Retinal pigment epithelial cell (primary cell): ENCODE data around the gene TBC1D23.

ENCODE experiments used
- DNase-seq: peaks from one replicate; pipeline ENCODE4 v3.0.0-alpha.2; 2010; ENCODE audit warnings: low read depth
- H3K4me3 ChIP-seq: 2 replicates; pipeline ENCODE4 v1.5.1; 2011; ENCODE audit warnings: mild to moderate bottlenecking, low read length, control low read depth, moderate library complexity
- TF ChIP-seq, protein P1 (sequence below): conservative IDR thresholded peaks from 2 replicates; pipeline ENCODE4 v1.5.1; 2011; ENCODE audit warnings: low read depth, low read length, control low read depth, inconsistent platforms

TBC1D23 gene

DNA sequence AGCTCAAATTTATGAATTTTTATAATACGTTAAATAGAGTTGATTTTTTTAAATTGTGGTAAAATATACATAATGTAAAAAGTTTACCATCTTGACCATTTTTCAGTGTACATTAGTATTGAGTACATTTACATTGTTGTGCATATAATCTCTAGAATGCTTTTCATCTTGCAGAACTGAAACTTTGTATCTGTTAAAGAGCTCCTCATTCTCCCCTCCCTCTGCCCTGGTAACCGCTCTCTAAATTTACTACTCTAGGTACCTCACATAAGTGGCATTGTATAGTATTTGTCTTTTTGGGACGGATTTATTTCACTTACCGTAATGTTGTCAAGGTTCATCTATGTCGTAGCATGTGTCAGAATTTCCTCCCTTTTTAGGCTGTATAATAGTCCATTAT lies 13.6 kb downstream of the TBC1D23 start:
- H3K4me3 ChIP-seq: no peak overlapping the region
- no peak for DNase-seq
- TF ChIP-seq, protein P1, sequence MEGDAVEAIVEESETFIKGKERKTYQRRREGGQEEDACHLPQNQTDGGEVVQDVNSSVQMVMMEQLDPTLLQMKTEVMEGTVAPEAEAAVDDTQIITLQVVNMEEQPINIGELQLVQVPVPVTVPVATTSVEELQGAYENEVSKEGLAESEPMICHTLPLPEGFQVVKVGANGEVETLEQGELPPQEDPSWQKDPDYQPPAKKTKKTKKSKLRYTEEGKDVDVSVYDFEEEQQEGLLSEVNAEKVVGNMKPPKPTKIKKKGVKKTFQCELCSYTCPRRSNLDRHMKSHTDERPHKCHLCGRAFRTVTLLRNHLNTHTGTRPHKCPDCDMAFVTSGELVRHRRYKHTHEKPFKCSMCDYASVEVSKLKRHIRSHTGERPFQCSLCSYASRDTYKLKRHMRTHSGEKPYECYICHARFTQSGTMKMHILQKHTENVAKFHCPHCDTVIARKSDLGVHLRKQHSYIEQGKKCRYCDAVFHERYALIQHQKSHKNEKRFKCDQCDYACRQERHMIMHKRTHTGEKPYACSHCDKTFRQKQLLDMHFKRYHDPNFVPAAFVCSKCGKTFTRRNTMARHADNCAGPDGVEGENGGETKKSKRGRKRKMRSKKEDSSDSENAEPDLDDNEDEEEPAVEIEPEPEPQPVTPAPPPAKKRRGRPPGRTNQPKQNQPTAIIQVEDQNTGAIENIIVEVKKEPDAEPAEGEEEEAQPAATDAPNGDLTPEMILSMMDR: no peak

DNA sequence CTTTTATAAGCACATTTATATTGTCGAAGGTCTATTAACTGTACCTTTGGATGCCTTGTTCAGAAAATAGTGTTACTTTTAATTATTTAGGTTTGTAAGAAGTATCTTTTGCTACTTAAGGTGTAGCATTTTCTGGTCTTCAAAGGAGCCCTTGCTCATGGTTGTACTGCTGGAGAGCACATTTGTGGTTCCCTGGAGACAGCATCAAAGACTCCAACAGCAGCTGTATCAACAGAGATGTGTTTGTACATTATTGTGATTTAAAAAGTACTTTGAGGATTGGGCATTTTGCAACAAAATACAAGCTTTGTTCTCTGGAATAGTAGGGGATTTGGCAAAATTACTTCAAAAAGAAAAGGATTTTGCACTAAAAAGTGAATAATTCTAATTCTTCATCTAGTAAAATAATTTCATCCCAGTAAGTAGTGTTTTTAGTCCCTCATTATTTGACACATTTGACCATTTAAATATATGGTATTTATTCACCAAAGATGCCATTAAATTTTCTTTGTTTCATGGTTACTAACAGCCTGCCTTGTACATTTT lies 16.5 kb downstream of the TBC1D23 start:
- H3K4me3 ChIP-seq: no peak overlapping the region
- TF ChIP-seq, protein P1: no peak
- DNase-seq: no peak

DNA sequence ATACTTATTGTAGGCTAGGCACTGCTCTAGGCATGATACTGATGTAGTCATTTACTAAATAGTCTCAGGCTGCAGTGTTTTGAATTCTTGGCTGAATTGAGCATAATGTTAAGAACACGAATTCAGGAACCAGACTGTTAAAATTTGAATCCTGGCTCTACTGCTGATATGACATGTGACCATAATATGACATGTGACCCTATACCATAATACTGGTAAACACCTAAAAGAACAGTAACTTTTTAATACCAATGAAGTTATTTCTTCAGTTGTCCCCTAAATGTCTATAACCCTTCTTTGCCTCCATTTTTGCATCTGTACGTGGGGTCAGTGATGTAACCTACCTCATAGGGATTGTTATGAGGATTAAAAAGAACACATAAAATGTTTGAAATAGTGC lies 18.1 kb downstream of the TBC1D23 start:
- TF ChIP-seq, protein P1: no peak
- H3K4me3 ChIP-seq: no peak overlapping the region
- DNase-seq: no peak

DNA sequence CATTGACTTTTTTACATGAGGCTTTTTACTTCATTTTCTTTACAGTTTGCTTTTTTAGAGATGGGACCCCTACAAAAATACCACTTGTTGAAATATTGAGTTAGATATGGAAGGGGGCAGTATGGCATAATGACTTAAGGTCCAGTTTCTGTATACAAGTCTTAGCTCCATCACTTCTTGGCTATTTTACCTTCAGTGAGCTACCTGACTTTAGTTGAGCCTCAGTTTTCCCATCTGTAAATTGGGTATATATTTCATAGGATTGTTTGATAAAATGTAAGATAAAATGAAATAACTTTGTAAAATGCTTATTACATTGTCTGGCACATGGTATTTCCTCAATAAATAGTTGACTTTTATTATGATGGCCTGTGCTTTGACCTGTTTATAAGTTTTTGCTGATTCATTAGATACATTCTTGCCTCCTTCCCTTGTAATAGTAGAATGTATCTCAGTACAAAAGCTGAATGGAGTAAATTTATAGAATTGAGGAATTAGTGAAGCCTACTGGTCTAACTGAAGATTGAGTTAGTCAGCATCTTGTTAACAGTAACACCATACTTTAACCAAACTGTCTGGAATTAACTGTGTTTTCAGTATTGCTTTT lies 27.6 kb downstream of the TBC1D23 start:
- no peak overlapping the region for H3K4me3 ChIP-seq
- DNase-seq: no peak
- TF ChIP-seq, protein P1: no peak

DNA sequence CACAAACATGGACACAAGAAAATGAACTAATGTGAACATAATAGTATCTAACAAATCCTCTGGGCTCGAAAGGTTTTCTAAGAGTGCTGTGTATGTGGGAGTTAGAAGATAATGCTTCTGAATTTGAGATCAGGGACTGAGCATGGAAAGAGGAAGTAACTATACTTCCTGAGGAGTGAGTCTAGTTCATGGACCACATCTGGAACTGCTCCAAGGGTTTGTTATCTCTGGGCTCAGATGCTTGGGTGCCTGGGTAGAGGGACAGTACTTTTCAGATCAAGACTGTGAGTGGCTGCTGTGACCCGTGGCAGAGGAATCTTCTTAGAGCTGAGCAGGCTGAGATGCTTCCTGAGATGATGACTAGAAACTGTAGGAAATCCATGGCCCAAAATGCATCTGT lies 28.5 kb downstream of the TBC1D23 start:
- TF ChIP-seq, protein P1: no peak
- DNase-seq: no peak

DNA sequence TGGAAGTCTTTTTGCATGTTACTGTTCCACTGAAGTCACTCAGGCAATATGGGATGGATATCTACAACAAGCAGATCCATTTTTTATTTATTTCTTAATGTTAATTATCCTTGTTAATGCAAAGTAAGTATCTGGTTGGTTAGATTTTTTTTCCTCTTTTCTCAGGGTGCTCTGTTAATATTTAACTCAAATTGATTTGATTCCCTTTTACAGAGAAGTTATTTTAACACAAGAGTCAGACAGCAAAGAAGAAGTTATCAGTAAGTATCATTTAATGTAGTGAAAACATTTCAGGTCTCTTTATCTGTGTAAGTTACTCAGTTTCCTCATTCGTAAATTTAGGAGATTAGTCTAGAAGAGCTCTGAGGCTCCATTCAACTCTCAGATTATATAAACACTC lies 34.3 kb downstream of the TBC1D23 start:
- no peak overlapping the region for H3K4me3 ChIP-seq
- TF ChIP-seq, protein P1: no peak
- no peak for DNase-seq

More for the DNA sequence above, 28.5 kb downstream of the TBC1D23 start:
- no peak overlapping the region for H3K4me3 ChIP-seq

DNA sequence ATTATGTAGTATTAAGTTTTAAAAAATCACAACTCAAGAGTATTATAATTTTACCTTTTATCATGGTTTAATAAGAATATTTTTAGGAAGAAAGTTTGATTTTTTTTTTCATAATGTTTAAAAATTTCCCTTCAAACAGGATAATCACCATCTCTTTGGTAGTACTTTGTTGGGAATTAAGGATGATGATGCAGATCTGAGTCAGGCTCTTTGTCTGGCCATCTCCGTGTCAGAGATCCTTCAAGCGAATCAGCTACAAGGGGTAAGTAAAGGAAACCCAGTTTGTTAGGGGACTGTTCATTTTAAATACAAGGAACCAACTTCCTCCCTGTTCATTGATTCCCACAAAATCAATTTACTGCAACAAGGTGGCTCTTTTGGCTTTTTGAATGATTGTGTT lies 37.0 kb downstream of the TBC1D23 start:
- no peak for DNase-seq
- no peak overlapping the region for H3K4me3 ChIP-seq
- TF ChIP-seq, protein P1: no peak
